Measurements from ENCODE around the gene STAT5B.

Gene STAT5B

GRCh38 chr17:42317266-42317845 is 41.2 kb upstream of the STAT5B start:
- CTCF ChIA-PET = interaction anchor here (1.3 to 11.1 kb wide), 4 partner anchors 6 to 211 kb away, joined by 3 to 170 read pairs (median 61); no protein-coding TSS in a partner anchor
- no peak overlapping the region for H3K4me3 ChIP-seq (ENCODE audit: low read depth, low read length)
- POLR2A ChIA-PET = no interaction called here

GRCh38 chr17:42316755-42317154 is 40.6 kb upstream of the STAT5B start:
- TF ChIP-seq CTCF (IDR thresholded peaks at IDR 0.05; ENCODE audit: insufficient read depth, low read length, missing control alignments) = no peak
- ChIA-PET POLR2A (no interaction called here), CTCF (interaction anchor here (1.3 to 11.1 kb wide), 4 partner anchors 7 to 211 kb away, joined by 4 to 170 read pairs (median 62); no protein-coding TSS in a partner anchor)
- H3K4me3 ChIP-seq (ENCODE audit: low read depth, low read length) = no peak overlapping the region
- no peak for DNase-seq (ENCODE audit: low read depth, low spot score)

More at GRCh38 chr17:42317266-42317845, 41.2 kb upstream of the STAT5B start:
- DNase-seq (ENCODE audit: low read depth, low spot score) = no peak
- no peak for TF ChIP-seq CTCF (IDR thresholded peaks at IDR 0.05; ENCODE audit: insufficient read depth, low read length, missing control alignments)

GRCh38 chr17:42315402-42316156 is 39.4 kb upstream of the STAT5B start:
- TF ChIP-seq CTCF (IDR thresholded peaks at IDR 0.05; ENCODE audit: insufficient read depth, low read length, missing control alignments) = no peak
- ChIA-PET CTCF (interaction anchor here (1.0 to 11.1 kb wide), 7 partner anchors 8 to 213 kb away, joined by 3 to 170 read pairs (median 5); no protein-coding TSS in a partner anchor), POLR2A (no interaction called here)
- no peak overlapping the region for H3K4me3 ChIP-seq (ENCODE audit: low read depth, low read length)
- DNase-seq (ENCODE audit: low read depth, low spot score) = no peak

- DNase-seq (ENCODE audit: low read depth, low spot score) = no peak
Observed at GRCh38 chr17:42313773-42314566, 37.8 kb upstream of the STAT5B start.

GRCh38 chr17:42313389-42313772 is 37.2 kb upstream of the STAT5B start:
- no peak for TF ChIP-seq CTCF (IDR thresholded peaks at IDR 0.05; ENCODE audit: insufficient read depth, low read length, missing control alignments)
- DNase-seq (ENCODE audit: low read depth, low spot score) = no peak
- POLR2A ChIA-PET = interaction anchor here (1.4 to 3.4 kb wide), 2 partner anchors 109 to 206 kb away, joined by 6 to 15 read pairs; partner anchors contain the start of gene CAVIN1
- H3K4me3 ChIP-seq (ENCODE audit: low read depth, low read length) = no peak overlapping the region
- CTCF ChIA-PET = interaction anchor here (0.9 to 8.6 kb wide), 15 partner anchors 9 to 350 kb away, joined by 3 to 118 read pairs (median 5); partner anchors contain the start of gene STAT3

More at GRCh38 chr17:42313773-42314566, 37.8 kb upstream of the STAT5B start:
- no peak for TF ChIP-seq CTCF (IDR thresholded peaks at IDR 0.05; ENCODE audit: insufficient read depth, low read length, missing control alignments)
- H3K4me3 ChIP-seq (ENCODE audit: low read depth, low read length) = no peak overlapping the region
- ChIA-PET POLR2A (interaction anchor here (0.6 to 3.4 kb wide), 2 partner anchors 60 to 205 kb away, joined by 3 to 15 read pairs; no protein-coding TSS in a partner anchor), CTCF (interaction anchor here (0.9 to 8.6 kb wide), 11 partner anchors 10 to 351 kb away, joined by 3 to 118 read pairs (median 4); partner anchors contain the start of gene STAT3)
